Activated CD8-positive, alpha-beta memory T cell treated with anti-CD3 and anti-CD28 coated beads, Interleukin-2, amount 50 U/mL, for 24 hours (primary cell): ENCODE data around the gene VAMP4.

Experiments
- DNase-seq: peaks from one replicate; pipeline ENCODE4 v3.0.0-alpha.2; 2020; ENCODE audit errors: extremely low read depth

VAMP4 gene

GRCh38 chr1:171741872-171742576 lies at the start of gene VAMP4:
Gene VAMP4, minus strand, starts transcription at chr1:171742065. Its CDS starts 3,651 bp downstream, at chr1:171738414.
- DNase-seq = peak; percentile 65

GRCh38 chr1:171790318-171790717 lies 48.5 kb upstream of the VAMP4 start:
- no peak for DNase-seq

- DNase-seq = no peak
These were observed 46.8 kb upstream of the VAMP4 start for GRCh38 chr1:171788696-171789095.

- no peak for DNase-seq
These were observed 46.0 kb upstream of the VAMP4 start for GRCh38 chr1:171787686-171788480.

- DNase-seq = no peak
These were observed 44.7 kb upstream of the VAMP4 start for GRCh38 chr1:171786534-171786933.

- DNase-seq = no peak
These were observed 43.9 kb upstream of the VAMP4 start for GRCh38 chr1:171785766-171786165.

- DNase-seq = no peak
These were observed 42.9 kb upstream of the VAMP4 start for GRCh38 chr1:171784784-171785183.

- no peak for DNase-seq
These were observed 42.1 kb upstream of the VAMP4 start for GRCh38 chr1:171783816-171784530.

- peak; percentile 94 for DNase-seq
These were observed 39.5 kb upstream of the VAMP4 start, which contains the start of gene METTL13 for GRCh38 chr1:171781176-171781875. Gene METTL13, plus strand, starts transcription at chr1:171781660. Its CDS starts 308 bp downstream, at chr1:171781968.

- no peak for DNase-seq
These were observed 38.8 kb upstream of the VAMP4 start for GRCh38 chr1:171780583-171781175.

- no peak for DNase-seq
These were observed 30.4 kb upstream of the VAMP4 start for GRCh38 chr1:171772312-171772711.

GRCh38 chr1:171769754-171770153 lies 27.9 kb upstream of the VAMP4 start:
- DNase-seq = no peak

GRCh38 chr1:171769171-171769570 lies 27.3 kb upstream of the VAMP4 start:
- DNase-seq = no peak

- DNase-seq = no peak
These were observed 21.9 kb upstream of the VAMP4 start for GRCh38 chr1:171763764-171764163.

GRCh38 chr1:171762143-171762563 lies 20.3 kb upstream of the VAMP4 start:
- no peak for DNase-seq

GRCh38 chr1:171758011-171758410 lies 16.1 kb upstream of the VAMP4 start:
- DNase-seq = no peak

GRCh38 chr1:171756856-171757255 lies 15.0 kb upstream of the VAMP4 start:
- DNase-seq = no peak

GRCh38 chr1:171754971-171755370 lies 13.1 kb upstream of the VAMP4 start:
- no peak for DNase-seq

GRCh38 chr1:171754353-171754705 lies 12.5 kb upstream of the VAMP4 start:
- DNase-seq = no peak

- no peak for DNase-seq
These were observed 12.0 kb upstream of the VAMP4 start for GRCh38 chr1:171753685-171754352.

GRCh38 chr1:171753182-171753581 lies 11.3 kb upstream of the VAMP4 start:
- DNase-seq = no peak
